GM13977 (cell line): ENCODE measurements around the gene NME4.
"Not testable (repeated sequence)": the region's sequence is repeated elsewhere in the genome, so short reads cannot be mapped to it uniquely, and the experiment has no call there.

Experiments
- DNase-seq: peaks from one replicate; pipeline ENCODE4 v3.0.0; 2012; ENCODE audit warnings: low spot score
- CTCF ChIP-seq: IDR thresholded peaks from 2 replicates; pipeline ENCODE4 v1.5.1; 2012; ENCODE audit warnings: mild to moderate bottlenecking, control low read depth; ENCODE audit not compliant: insufficient read depth; ENCODE audit errors: extremely low read depth, missing control alignments
- in situ Hi-C: fragments of 300-500 bp; cut with MboI; formaldehyde crosslinking; loops from one replicate; pipeline ENCODE4 v1.12.0; 2022; ENCODE audit warnings: low sequenced_read_pairs, low pct_unique_long_range_greater_than_20kb, mixed read lengths, inconsistent platforms; ENCODE audit not compliant: unreplicated experiment

Gene NME4

GRCh38 chr16:380762-381011 lies 16.3 kb upstream of the NME4 start:
- TF ChIP-seq CTCF: no peak
- in situ Hi-C loops: no loop called here
- no peak for DNase-seq

- in situ Hi-C loops: no loop called here
- no peak for TF ChIP-seq CTCF
- peak; percentile 59 for DNase-seq
Measured at GRCh38 chr16:381012-381788, 15.8 kb upstream of the NME4 start.

- DNase-seq: peak; percentile 96
- no peak for TF ChIP-seq CTCF
- in situ Hi-C loops: no loop called here
Measured at GRCh38 chr16:381789-382717, 14.9 kb upstream of the NME4 start, which contains the start of gene PGAP6. PGAP6 (minus strand) TSS chr16:381978; CDS start chr16:381821, 157 bp downstream.

- DNase-seq: no peak
- no peak for TF ChIP-seq CTCF
- in situ Hi-C loops: no loop called here
Measured at GRCh38 chr16:383326-384051, 13.5 kb upstream of the NME4 start.

GRCh38 chr16:386641-387156 lies 10.3 kb upstream of the NME4 start:
- DNase-seq: no peak
- in situ Hi-C loops: no loop called here
- no peak for TF ChIP-seq CTCF

GRCh38 chr16:387761-388666 lies 9.0 kb upstream of the NME4 start:
- in situ Hi-C loops, DNase-seq: not testable (repeated sequence)
